Ishikawa (cell line): ENCODE data around the gene TMEM63A.

Source experiments
- CEBPB ChIP-seq: IDR thresholded peaks from 2 replicates; pipeline ENCODE4 v1.6.1; 2012
- CREB1 ChIP-seq: IDR thresholded peaks from 2 replicates; pipeline ENCODE4 v1.6.1; 2012; ENCODE audit warnings: low read depth
- EGR1 ChIP-seq: IDR thresholded peaks from 2 replicates; pipeline ENCODE4 v1.6.1; 2012
- EP300 ChIP-seq: IDR thresholded peaks from 2 replicates; pipeline ENCODE4 v1.6.1; 2012; ENCODE audit warnings: borderline replicate concordance
- FOXM1 ChIP-seq: IDR thresholded peaks from 2 replicates; pipeline ENCODE4 v1.6.1; 2012; ENCODE audit warnings: low read depth, borderline replicate concordance
- MAX ChIP-seq: IDR thresholded peaks from 2 replicates; pipeline ENCODE4 v1.6.1; 2012
- NFIC ChIP-seq: IDR thresholded peaks from 2 replicates; pipeline ENCODE4 v1.6.1; 2012
- RAD21 ChIP-seq: IDR thresholded peaks from 2 replicates; pipeline ENCODE4 v1.6.1; 2012; ENCODE audit warnings: low read depth
- TAF1 ChIP-seq: IDR thresholded peaks from 2 replicates; pipeline ENCODE4 v1.6.1; 2012; ENCODE audit warnings: low read depth, mild to moderate bottlenecking
- TCF12 ChIP-seq: IDR thresholded peaks from 2 replicates; pipeline ENCODE4 v1.6.1; 2012; ENCODE audit warnings: low read depth
- TEAD4 ChIP-seq: IDR thresholded peaks from 2 replicates; pipeline ENCODE4 v1.6.1; 2012
- YY1 ChIP-seq: IDR thresholded peaks from 2 replicates; pipeline ENCODE4 v1.6.1; 2012; ENCODE audit warnings: low read depth
- ZBTB7A ChIP-seq: IDR thresholded peaks from 2 replicates; pipeline ENCODE4 v1.6.1; 2012; ENCODE audit warnings: low read depth
- TF ChIP-seq, protein P1 (sequence below): IDR thresholded peaks from 2 replicates; pipeline ENCODE4 v1.6.1; 2012
- TF ChIP-seq, protein P2 (sequence below): IDR thresholded peaks from 2 replicates; pipeline ENCODE4 v1.6.1; 2012; ENCODE audit warnings: low read depth, mild to moderate bottlenecking

TMEM63A gene

GRCh38 chr1:225926551-225927113 is 44.5 kb upstream of the TMEM63A start:
- TF ChIP-seq TEAD4: no peak
- no peak for TF ChIP-seq FOXM1
- TF ChIP-seq EP300: no peak
- TF ChIP-seq MAX: no peak
- TF ChIP-seq TAF1: no peak
- TF ChIP-seq, protein P1, sequence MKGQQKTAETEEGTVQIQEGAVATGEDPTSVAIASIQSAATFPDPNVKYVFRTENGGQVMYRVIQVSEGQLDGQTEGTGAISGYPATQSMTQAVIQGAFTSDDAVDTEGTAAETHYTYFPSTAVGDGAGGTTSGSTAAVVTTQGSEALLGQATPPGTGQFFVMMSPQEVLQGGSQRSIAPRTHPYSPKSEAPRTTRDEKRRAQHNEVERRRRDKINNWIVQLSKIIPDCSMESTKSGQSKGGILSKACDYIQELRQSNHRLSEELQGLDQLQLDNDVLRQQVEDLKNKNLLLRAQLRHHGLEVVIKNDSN: no peak
- TF ChIP-seq, protein P2, sequence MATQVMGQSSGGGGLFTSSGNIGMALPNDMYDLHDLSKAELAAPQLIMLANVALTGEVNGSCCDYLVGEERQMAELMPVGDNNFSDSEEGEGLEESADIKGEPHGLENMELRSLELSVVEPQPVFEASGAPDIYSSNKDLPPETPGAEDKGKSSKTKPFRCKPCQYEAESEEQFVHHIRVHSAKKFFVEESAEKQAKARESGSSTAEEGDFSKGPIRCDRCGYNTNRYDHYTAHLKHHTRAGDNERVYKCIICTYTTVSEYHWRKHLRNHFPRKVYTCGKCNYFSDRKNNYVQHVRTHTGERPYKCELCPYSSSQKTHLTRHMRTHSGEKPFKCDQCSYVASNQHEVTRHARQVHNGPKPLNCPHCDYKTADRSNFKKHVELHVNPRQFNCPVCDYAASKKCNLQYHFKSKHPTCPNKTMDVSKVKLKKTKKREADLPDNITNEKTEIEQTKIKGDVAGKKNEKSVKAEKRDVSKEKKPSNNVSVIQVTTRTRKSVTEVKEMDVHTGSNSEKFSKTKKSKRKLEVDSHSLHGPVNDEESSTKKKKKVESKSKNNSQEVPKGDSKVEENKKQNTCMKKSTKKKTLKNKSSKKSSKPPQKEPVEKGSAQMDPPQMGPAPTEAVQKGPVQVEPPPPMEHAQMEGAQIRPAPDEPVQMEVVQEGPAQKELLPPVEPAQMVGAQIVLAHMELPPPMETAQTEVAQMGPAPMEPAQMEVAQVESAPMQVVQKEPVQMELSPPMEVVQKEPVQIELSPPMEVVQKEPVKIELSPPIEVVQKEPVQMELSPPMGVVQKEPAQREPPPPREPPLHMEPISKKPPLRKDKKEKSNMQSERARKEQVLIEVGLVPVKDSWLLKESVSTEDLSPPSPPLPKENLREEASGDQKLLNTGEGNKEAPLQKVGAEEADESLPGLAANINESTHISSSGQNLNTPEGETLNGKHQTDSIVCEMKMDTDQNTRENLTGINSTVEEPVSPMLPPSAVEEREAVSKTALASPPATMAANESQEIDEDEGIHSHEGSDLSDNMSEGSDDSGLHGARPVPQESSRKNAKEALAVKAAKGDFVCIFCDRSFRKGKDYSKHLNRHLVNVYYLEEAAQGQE: no peak
- no peak for TF ChIP-seq ZBTB7A
- no peak for TF ChIP-seq YY1
- no peak for TF ChIP-seq RAD21

- no peak for TF ChIP-seq EGR1
- 0 out of 2 replicates have a peak, but pooled peaks have one; percentile 20 for TF ChIP-seq CREB1
- 0 out of 2 replicates have a peak, but pooled peaks have one; percentile 5 for TF ChIP-seq TEAD4
- TF ChIP-seq ZBTB7A: peak; percentile 44; the same call in 1 of the 2 replicates
- 0 out of 2 replicates have a peak, but pooled peaks have one; percentile 35 for TF ChIP-seq NFIC
- TF ChIP-seq, protein P1: peak; percentile 95
- peak; percentile 78 for TF ChIP-seq YY1
- no peak for TF ChIP-seq EP300
- peak; percentile 90 for TF ChIP-seq TAF1
- peak; percentile 45 for TF ChIP-seq TCF12
- peak; percentile 90 for TF ChIP-seq MAX
- no peak for TF ChIP-seq FOXM1
- TF ChIP-seq CEBPB: peak; percentile 62; the same call in 1 of the 2 replicates
Observed at GRCh38 chr1:225923692-225924555, 41.7 kb upstream of the TMEM63A start, which contains the start of gene PYCR2. PYCR2 (minus strand) TSS chr1:225924250; CDS start chr1:225924110, 140 bp downstream.

- TF ChIP-seq, protein P1: no peak
- TF ChIP-seq YY1 (no peak), MAX (no peak), FOXM1 (no peak), RAD21 (no peak), NFIC (no peak), EGR1 (no peak), TAF1 (no peak), CEBPB (no peak), EP300 (no peak), ZBTB7A (no peak), CREB1 (no peak), TEAD4 (no peak; the same call in 1 of the 2 replicates), TCF12 (no peak)
- TF ChIP-seq, protein P2: no peak
Observed at GRCh38 chr1:225923381-225923691, 41.2 kb upstream of the TMEM63A start.

DNA sequence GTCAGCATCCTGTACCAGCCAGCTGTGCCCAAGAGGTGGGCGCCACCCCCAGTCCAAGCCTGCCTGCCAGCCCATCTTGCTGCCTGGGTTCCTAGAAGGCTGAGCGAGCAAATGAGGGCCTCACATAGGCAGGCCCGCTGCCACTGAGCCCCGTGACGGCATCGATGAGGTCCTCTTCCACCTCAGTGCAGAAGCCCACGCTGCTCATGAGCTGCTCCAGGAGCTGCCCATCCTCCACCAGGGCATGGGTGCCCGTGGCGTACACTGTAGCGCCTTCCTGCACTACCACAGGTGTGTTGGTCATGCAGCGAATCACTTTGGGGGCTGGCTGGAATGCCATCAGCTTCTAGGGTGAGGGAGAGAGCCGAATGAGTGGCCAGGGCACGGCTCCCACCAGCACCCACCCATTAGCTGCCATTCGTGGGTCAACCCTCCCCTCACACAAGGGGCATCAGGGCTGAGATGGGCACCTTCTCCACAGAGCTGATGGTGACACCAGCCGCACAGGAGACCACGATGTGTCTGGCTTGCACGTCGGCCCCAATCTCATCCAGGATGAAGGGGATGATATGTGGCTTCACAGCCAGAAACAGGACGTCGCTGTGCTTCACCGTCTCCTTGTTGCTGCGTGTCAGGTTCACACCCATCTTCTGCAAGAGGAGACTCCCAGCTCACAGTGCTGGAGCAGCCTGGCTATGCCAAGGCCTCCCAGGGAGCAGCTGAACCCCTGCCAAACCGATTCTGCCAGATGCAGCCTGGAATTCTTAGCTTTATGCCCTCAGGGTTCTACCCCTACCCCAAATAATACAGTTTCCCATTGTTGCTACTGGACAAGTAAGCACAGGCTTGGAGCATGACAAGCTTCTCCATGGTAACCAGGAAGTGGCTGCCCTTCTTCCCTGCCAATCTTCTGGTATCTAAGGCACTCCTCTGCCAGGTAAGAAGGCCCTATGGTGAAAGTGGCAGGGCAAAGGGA is 39.8 kb upstream of the TMEM63A start:
- TF ChIP-seq ZBTB7A (no peak), EGR1 (no peak), NFIC (peak; percentile 55), TEAD4 (peak; percentile 36; the same call in 1 of the 2 replicates), TAF1 (no peak), YY1 (no peak), TCF12 (no peak), FOXM1 (no peak), MAX (no peak), CEBPB (no peak)
- TF ChIP-seq, protein P2: no peak
- TF ChIP-seq, protein P1: no peak
